Neural crest cell (in vitro differentiated cells): Measurements from ENCODE around the gene HAUS7. TPM values are rescaled to one million over a fixed set of nuclear protein-coding genes. Genes with fewer than 3 reads are reported as not detected.

Experiments
- DNase-seq: peaks from one replicate; pipeline ENCODE4 v3.0.0; 2021; ENCODE audit warnings: low read depth, mixed read lengths, low spot score
- H3K27ac Mint-ChIP-seq: one replicate; pipeline ENCODE4 v1.8.0; 2021; ENCODE audit warnings: mild to moderate bottlenecking, mixed read lengths; ENCODE audit not compliant: unreplicated experiment
- H3K27me3 Mint-ChIP-seq: 2 replicates; pipeline ENCODE4 v1.8.0; 2021; ENCODE audit warnings: low read depth, mild to moderate bottlenecking, mixed read lengths
- H3K36me3 Mint-ChIP-seq: 2 replicates; pipeline ENCODE4 v1.8.0; 2021; ENCODE audit warnings: low read depth, mild to moderate bottlenecking, mixed read lengths
- H3K4me1 Mint-ChIP-seq: 2 replicates; pipeline ENCODE4 v1.8.0; 2021; ENCODE audit warnings: mixed read lengths
- H3K4me3 Mint-ChIP-seq: one replicate; pipeline ENCODE4 v1.8.0; 2021; ENCODE audit warnings: mild to moderate bottlenecking, mixed read lengths
- H3K9me3 Mint-ChIP-seq: 2 replicates; pipeline ENCODE4 v1.8.0; 2021; ENCODE audit warnings: mixed read lengths
- CTCF ChIP-seq: fragments of 200-600 bp; sonication (generic); conservative IDR thresholded peaks from 2 replicates; pipeline ENCODE4 v1.5.0; 2021; ENCODE audit warnings: antibody characterized with exemption, mild to moderate bottlenecking
- total RNA-seq: library from RNA; stranded (reverse); gene quantifications from 2 replicates; pipeline ENCODE4 v1.2.1, GENCODE V29; 2021

HAUS7 gene
- total RNA-seq, 1 donor from 2014 or later, result 58.8 TPM

GRCh38 chrX:153420851-153421599, 49.4 kb downstream of the HAUS7 start:
- Mint-ChIP-seq H3K27ac (no peak overlapping the region), H3K4me1 (peaks cover 5% of the 10 kb centered on the region), H3K36me3 (no peaks in the 10 kb centered on the region), H3K27me3 (no peaks in the 10 kb centered on the region), H3K9me3 (no peaks in the 10 kb centered on the region), H3K4me3 (no peak overlapping the region)
- no peak for DNase-seq
- TF ChIP-seq CTCF, result no peak

- Mint-ChIP-seq H3K27ac (no peak overlapping the region), H3K4me1 (peaks cover 5% of the 10 kb centered on the region), H3K4me3 (no peak overlapping the region), H3K36me3 (no peaks in the 10 kb centered on the region), H3K27me3 (no peaks in the 10 kb centered on the region), H3K9me3 (no peaks in the 10 kb centered on the region)
- DNase-seq, result no peak
- TF ChIP-seq CTCF, result no peak
Measured at GRCh38 chrX:153417637-153418036, 52.7 kb downstream of the HAUS7 start.

- Mint-ChIP-seq H3K4me1 (peaks cover 5% of the 10 kb centered on the region), H3K27ac (peak overlapping the region; percentile 19)
- DNase-seq, result no peak
Measured at GRCh38 chrX:153416781-153417450, 53.5 kb downstream of the HAUS7 start.

GRCh38 chrX:153414856-153415510, 55.4 kb downstream of the HAUS7 start:
- peaks cover 13% of the 10 kb centered on the region for H3K27me3 Mint-ChIP-seq
- H3K4me3 Mint-ChIP-seq, result no peak overlapping the region
- DNase-seq, result no peak
- no peaks in the 10 kb centered on the region for H3K9me3 Mint-ChIP-seq
- H3K27ac Mint-ChIP-seq, result no peak overlapping the region
- H3K36me3 Mint-ChIP-seq, result no peaks in the 10 kb centered on the region
- H3K4me1 Mint-ChIP-seq, result peaks cover 13% of the 10 kb centered on the region
- TF ChIP-seq CTCF, result no peak

More at GRCh38 chrX:153416781-153417450, 53.5 kb downstream of the HAUS7 start:
- peaks cover 6% of the 10 kb centered on the region for H3K27me3 Mint-ChIP-seq
- TF ChIP-seq CTCF, result no peak
- no peaks in the 10 kb centered on the region for H3K36me3 Mint-ChIP-seq
- H3K4me3 Mint-ChIP-seq, result no peak overlapping the region
- no peaks in the 10 kb centered on the region for H3K9me3 Mint-ChIP-seq

- Mint-ChIP-seq H3K36me3 (no peaks in the 10 kb centered on the region), H3K4me3 (no peak overlapping the region), H3K4me1 (peaks cover 13% of the 10 kb centered on the region), H3K27me3 (peaks cover 13% of the 10 kb centered on the region), H3K9me3 (no peaks in the 10 kb centered on the region), H3K27ac (no peak overlapping the region)
- no peak for DNase-seq
- TF ChIP-seq CTCF, result no peak
Measured at GRCh38 chrX:153413731-153414130, 56.6 kb downstream of the HAUS7 start.
